Medulla oblongata (tissue), 1 donor: Measurements from ENCODE around the gene POU6F2.
A peak's percentile ranks its signal among the peaks of the same experiment; 100 is the strongest.

Experiments used
- DNase-seq: peaks from one replicate; pipeline ENCODE4 v3.0.0-alpha.2; 2015; ENCODE audit errors: extremely low spot score

Gene POU6F2

GRCh38 chr7:39249635-39250152 lies 272.0 kb downstream of the POU6F2 start:
- DNase-seq: no peak

- no peak for DNase-seq
These were observed 275.2 kb downstream of the POU6F2 start for GRCh38 chr7:39252916-39253315.

GRCh38 chr7:39259391-39260003 lies 281.8 kb downstream of the POU6F2 start:
- no peak for DNase-seq

GRCh38 chr7:39260279-39260844 lies 282.7 kb downstream of the POU6F2 start:
- DNase-seq: no peak

GRCh38 chr7:39261771-39262170 lies 284.1 kb downstream of the POU6F2 start:
- no peak for DNase-seq

GRCh38 chr7:39265641-39266591 lies 288.2 kb downstream of the POU6F2 start:
- no peak for DNase-seq

- no peak for DNase-seq
These were observed 291.3 kb downstream of the POU6F2 start for GRCh38 chr7:39269034-39269433.

- no peak for DNase-seq
These were observed 292.3 kb downstream of the POU6F2 start for GRCh38 chr7:39270018-39270417.

GRCh38 chr7:39271402-39271801 lies 293.7 kb downstream of the POU6F2 start:
- peak; percentile 57 for DNase-seq

GRCh38 chr7:39272111-39272510 lies 294.4 kb downstream of the POU6F2 start:
- no peak for DNase-seq

- DNase-seq: no peak
These were observed 295.0 kb downstream of the POU6F2 start for GRCh38 chr7:39272691-39273090.

- DNase-seq: no peak
These were observed 302.6 kb downstream of the POU6F2 start for GRCh38 chr7:39280337-39280736.

- no peak for DNase-seq
These were observed 307.5 kb downstream of the POU6F2 start for GRCh38 chr7:39285256-39285655.

GRCh38 chr7:39288303-39288702 lies 310.6 kb downstream of the POU6F2 start:
- DNase-seq: no peak

GRCh38 chr7:39291628-39292410 lies 314.1 kb downstream of the POU6F2 start:
- no peak for DNase-seq

- no peak for DNase-seq
These were observed 315.5 kb downstream of the POU6F2 start for GRCh38 chr7:39293056-39293823.

GRCh38 chr7:39294022-39294421 lies 316.3 kb downstream of the POU6F2 start:
- no peak for DNase-seq

GRCh38 chr7:39295796-39296195 lies 318.1 kb downstream of the POU6F2 start:
- DNase-seq: no peak

- DNase-seq: peak; percentile 7
These were observed 322.0 kb downstream of the POU6F2 start for GRCh38 chr7:39299695-39300094.

GRCh38 chr7:39300276-39300675 lies 322.6 kb downstream of the POU6F2 start:
- no peak for DNase-seq

- DNase-seq: no peak
These were observed 323.8 kb downstream of the POU6F2 start for GRCh38 chr7:39301543-39301942.
